ENCODE results near the gene TEX14.
"Not testable (repeated sequence)": the region's sequence is repeated elsewhere in the genome, so short reads cannot be mapped to it uniquely, and the experiment has no call there.

The TEX14 gene

GRCh38 chr17:58611331-58611730, 80.5 kb downstream of the TEX14 start:
- no peak for DNase-seq (ENCODE audit: low read depth, low spot score)

DNA sequence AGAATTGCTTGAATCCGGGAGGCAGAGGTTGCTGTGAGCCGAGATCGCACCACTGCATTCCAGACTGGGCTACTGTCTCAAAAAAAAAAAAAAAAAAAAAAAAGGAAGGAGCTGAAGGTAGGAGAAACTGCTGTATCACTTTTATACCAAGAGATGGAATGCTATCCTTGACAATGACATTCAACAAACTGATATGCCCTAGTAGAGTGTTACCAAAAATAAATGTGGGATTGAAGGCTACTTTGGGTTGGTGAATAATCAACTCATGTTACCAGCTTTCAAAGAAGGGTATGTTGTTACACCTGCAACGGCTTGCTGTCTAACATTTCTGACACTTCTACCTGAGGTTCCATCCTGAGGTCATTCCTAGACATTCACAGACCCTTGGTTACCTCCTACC, 84.9 kb downstream of the TEX14 start:
- DNase-seq (ENCODE audit: low read depth, low spot score) = no peak

- no peak for DNase-seq (ENCODE audit: low read depth, low spot score)
These were observed 85.9 kb downstream of the TEX14 start for GRCh38 chr17:58605986-58606385.

DNA sequence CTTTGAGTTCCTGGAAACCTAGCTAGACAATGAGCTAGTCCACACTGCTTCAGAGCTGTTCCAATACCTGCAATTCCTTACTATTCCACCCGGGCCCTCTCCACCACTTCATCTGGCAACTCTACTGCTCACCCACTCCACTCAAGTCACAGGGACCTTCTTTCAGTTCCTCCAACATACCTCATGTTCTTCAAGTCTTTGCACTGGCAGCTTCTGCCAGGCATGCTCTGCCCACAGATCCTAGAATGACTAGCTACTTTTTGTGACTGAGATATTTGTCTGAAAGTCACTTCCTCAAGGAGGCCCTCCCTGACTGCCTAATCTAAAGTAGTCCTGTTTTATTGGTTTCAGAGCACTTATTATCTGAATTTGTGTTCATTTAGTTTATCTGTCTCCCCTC, 86.4 kb downstream of the TEX14 start:
- DNase-seq (ENCODE audit: low read depth, low spot score) = no peak

- no peak for DNase-seq (ENCODE audit: low read depth, low spot score)
These were observed 89.9 kb downstream of the TEX14 start for GRCh38 chr17:58601976-58602375.

- DNase-seq (ENCODE audit: low read depth, low spot score) = no peak
These were observed 94.5 kb downstream of the TEX14 start for GRCh38 chr17:58597371-58597770.

DNA sequence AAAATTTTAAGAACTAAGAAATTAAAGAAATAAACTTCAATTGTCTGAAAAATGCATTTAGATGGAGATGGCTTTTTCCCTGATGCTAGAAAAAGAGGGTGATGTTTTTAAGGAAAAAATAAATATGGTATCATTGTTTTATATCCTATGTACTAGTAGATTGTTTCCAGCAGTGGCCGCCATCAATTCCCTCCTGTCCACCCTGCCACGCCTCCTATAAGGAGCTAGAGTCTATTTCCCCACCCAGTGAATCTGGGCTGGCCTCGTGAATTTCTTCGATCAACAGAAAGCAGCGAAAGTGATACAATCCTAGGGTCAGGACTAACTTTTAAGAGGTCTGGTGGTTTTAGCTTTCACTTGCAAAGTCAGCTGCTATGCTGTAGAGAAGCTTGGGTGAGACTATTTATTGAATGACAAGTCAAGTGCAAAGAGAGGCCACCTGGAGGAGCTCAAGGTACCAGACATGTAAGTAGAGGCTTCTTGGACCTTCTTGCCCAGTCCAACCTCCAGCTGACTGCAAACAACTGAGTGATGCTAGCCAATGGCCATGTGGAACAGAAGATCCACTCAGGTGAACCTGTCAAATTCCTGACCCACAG, 96.6 kb downstream of the TEX14 start:
- no peak for DNase-seq (ENCODE audit: low read depth, low spot score)

DNA sequence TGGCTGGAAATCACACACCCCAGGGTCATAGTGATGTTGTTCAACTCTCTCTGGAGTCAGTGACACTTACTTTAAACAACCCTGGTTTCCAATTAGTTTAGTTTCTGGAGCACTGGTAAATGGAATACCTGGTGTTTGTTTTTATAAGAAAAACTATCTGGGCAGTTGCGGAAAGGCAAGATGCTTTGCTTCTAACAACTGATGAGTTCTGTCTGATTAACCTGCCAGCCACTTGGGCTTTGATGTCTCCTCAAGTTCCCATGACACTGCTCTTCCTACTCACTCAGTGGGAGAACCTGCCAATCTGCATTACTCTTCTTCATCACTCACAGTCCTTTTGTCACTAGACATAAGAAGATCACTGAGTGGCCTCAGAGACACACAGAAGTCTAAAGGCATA, 98.7 kb downstream of the TEX14 start:
- no peak for DNase-seq (ENCODE audit: low read depth, low spot score)

DNA sequence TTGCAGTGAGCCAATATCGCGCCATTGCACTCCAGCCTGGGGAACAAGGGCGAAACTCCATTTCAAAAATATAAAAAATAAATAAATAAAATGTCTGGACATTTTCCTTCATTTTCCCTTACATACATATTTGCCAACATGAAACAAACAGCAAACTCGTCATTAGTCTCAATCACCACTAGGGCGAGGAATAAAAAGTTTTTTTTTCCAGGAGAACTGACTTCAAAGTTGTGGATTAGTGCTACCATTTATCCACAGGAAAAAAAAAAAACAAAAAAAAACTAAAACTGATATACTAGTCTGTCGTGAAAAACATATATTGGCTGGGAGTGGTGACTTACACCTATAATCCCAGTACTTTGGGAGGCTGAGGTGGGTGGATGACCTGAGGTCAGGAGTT, 100.4 kb downstream of the TEX14 start:
- no peak for DNase-seq (ENCODE audit: low read depth, low spot score)

GRCh38 chr17:58590377-58590776, 101.5 kb downstream of the TEX14 start:
- no peak for DNase-seq (ENCODE audit: low read depth, low spot score)

GRCh38 chr17:58587713-58588117, 104.1 kb downstream of the TEX14 start:
- DNase-seq (ENCODE audit: low read depth, low spot score) = peak; percentile 5

- no peak for DNase-seq (ENCODE audit: low read depth, low spot score)
These were observed 105.7 kb downstream of the TEX14 start for GRCh38 chr17:58586009-58586644.

GRCh38 chr17:58585554-58585953, 106.3 kb downstream of the TEX14 start:
- no peak for DNase-seq (ENCODE audit: low read depth, low spot score)

GRCh38 chr17:58583486-58583885, 108.4 kb downstream of the TEX14 start:
- DNase-seq (ENCODE audit: low read depth, low spot score) = no peak

- not testable (repeated sequence) for DNase-seq (ENCODE audit: low read depth, low spot score)
These were observed 109.1 kb downstream of the TEX14 start for GRCh38 chr17:58582718-58583117.

- no peak for DNase-seq (ENCODE audit: low read depth, low spot score)
These were observed 111.2 kb downstream of the TEX14 start for GRCh38 chr17:58580671-58581070.

GRCh38 chr17:58577696-58578095, 114.1 kb downstream of the TEX14 start:
- no peak for DNase-seq (ENCODE audit: low read depth, low spot score)

GRCh38 chr17:58576679-58577367, 115.0 kb downstream of the TEX14 start:
- no peak for DNase-seq (ENCODE audit: low read depth, low spot score)

GRCh38 chr17:58575511-58575910, 116.3 kb downstream of the TEX14 start:
- DNase-seq (ENCODE audit: low read depth, low spot score) = no peak

DNA sequence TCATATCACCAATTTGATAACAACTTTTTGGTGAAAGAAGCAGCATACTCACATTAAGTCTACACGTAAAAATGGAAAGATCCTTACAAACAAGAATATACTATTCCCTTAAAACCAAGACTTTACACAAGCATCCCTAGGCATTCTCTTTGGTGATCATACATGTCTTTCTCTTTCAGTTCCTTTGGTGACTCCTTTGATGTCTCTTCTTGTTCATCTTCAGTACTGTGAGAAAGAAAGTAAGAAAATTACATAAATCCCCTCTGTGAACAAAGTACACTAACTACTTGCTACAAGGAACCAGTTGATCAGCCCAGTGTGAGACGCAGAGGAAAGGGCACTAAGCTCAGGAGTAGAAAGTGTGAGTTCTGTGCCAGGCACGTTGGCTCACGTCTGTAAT, 117.8 kb downstream of the TEX14 start:
- DNase-seq (ENCODE audit: low read depth, low spot score) = no peak

DNA sequence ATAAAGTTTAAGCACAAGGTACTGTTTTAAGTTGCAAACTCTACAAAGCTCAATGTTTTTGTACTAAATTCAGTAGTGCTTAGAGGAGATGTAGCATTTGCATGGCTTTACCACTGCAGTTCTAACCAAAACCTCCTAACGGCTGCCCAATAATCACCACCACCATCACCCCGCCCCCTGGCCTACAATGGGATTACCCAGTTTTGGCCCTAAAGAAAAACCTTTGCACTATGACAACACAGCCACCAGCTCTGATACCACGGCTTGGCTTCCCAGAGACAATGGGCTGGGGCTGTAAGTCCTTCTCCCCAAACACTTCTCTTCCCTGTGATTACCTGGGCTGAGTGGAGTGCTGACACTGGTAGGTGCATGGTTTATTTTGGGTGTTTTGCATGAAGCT, 119.0 kb downstream of the TEX14 start:
- DNase-seq (ENCODE audit: low read depth, low spot score) = no peak

DNA sequence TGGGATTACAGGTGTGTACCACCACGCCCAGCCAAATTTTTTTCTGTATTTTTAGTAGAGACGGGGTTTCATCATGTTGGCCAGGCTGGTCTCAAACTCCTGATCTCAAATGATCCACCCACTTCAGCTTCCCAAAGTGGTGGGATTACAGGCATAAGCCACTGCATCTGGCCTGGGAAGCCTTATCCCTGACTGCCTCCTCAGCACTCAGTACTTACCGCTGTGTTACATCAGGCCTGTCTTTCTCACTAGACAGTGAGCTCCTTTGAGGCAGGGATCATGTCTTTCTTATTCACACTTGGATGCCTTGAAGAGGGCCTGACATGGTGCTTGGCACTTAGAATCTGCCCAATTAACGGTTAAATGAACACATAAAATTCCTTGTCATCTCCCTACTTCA, 121.1 kb downstream of the TEX14 start:
- no peak for DNase-seq (ENCODE audit: low read depth, low spot score)

GRCh38 chr17:58569196-58569595, 122.6 kb downstream of the TEX14 start:
- DNase-seq (ENCODE audit: low read depth, low spot score) = no peak

All from activated CD4-positive, CD25-positive, alpha-beta regulatory T cell treated with anti-CD3 and anti-CD28 coated beads, Interleukin-2, amount 50 U/mL, for 16 hours (primary cell).